ENCODE data around the gene NGFR.
"Not testable (repeated sequence)": the region's sequence is repeated elsewhere in the genome, so short reads cannot be mapped to it uniquely, and the experiment has no call there.

The NGFR gene

GRCh38 chr17:49545806-49546545 is 50.9 kb downstream of the NGFR start:
- no peak for DNase-seq (ENCODE audit: low read depth in 2 of 2)

DNA sequence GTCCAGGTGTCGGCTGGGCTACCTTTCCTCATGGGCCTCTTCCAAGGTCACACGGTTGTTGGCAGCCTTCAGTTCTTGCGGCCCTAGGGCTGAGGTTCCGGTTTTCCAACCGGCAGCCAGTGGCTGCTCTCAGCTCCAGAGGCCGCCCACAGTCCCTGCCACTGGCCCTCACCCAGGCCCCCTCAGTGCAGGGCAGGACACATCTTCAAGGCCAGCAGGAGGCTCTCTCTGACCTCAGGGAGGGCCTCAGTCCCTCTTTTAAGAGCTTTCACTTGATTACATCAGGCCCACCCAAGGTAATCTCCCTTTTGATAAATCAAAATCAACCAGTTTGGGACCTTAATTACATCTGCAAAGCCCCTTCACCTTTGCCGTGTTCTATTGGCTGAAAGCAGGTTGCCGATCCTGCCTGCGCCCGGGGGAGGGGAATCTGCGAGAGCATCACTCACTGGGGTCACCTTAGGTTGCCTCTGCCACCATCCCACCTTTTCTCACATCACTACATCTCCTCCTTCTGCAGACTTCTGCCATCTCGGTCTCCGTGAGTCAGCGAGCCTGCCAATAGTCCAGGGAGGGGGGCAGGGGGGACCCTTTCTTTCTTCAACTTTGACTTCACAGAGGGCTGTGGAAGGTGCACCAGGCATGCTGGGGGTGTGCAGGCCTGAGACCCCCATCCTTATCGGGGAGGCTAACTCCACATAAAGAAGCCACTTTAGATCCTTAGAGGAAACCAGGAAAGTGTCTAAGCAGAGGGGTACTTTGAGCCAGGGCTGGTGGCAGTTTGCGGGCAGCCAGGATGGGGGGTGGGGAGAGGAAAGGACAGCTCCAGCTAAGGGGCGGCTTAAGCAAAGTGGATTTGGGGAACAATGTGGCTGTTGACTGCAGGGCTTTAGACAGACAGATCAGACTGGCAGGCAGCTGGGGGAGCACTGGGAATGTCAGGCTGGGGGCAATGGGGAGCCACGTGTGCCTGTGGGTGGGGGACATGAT is 51.7 kb downstream of the NGFR start:
- no peak for DNase-seq (ENCODE audit: low read depth in 2 of 2)

- DNase-seq (ENCODE audit: low read depth in 2 of 2) = no peak
Observed at GRCh38 chr17:49547566-49547965, 52.5 kb downstream of the NGFR start.

GRCh38 chr17:49548051-49548505 is 53.0 kb downstream of the NGFR start:
- DNase-seq (ENCODE audit: low read depth in 2 of 2) = no peak

DNA sequence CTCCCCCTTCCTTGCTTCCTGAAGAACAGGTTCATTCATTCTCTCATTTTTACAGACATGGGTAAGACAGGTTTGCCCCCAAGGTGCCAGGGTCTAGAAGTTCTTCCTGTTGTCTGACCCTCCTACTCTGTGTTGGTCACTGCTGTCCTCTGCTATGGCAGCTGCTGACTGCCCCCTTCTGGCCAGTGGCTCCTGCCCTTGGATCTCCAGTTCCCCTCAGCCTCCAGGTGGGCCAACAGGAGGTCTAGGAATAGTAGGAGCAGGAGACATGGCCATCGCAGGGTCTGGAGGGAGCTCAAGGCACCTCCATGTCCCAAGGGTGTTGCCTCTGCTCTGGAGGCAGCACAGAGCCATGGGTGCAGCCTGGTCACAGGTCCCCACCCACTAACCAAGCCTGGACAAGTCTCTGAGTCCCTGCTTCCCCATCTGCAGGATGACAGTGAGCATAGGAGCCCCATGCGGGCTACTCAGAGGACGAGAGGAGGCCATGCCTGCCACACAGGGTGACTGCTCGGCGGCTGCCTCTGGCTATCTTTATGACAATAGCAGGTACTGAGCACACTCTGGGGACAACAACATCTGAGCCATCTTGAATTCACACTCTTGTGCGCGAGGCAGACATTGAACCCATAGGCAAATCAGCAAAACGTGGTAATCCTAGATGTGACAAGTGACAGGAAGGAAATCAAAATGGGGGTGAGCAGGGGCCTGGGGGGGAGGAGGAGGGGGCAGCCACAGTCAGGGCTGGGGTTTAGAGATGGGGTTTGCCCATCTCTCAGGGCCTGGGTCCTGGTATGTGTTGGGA is 53.6 kb downstream of the NGFR start:
- DNase-seq (ENCODE audit: low read depth in 2 of 2) = no peak

DNA sequence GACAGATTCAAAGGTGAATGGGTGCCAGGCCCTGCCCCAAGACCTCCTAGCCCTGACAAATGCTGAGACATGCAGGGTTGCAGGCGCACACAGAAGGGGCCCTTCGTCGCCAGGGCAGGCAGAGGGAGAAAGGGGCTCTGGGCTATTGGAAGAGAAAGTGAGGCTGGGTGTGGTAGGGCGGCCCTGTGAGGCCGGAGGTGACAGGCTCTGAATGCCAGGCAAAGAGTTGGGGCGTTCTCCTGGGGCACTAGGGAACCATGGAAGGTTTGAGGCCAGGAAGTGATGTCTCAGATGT is 54.2 kb downstream of the NGFR start:
- DNase-seq (ENCODE audit: low read depth in 2 of 2) = no peak

- DNase-seq (ENCODE audit: low read depth in 2 of 2) = no peak
Observed at GRCh38 chr17:49549691-49550678, 54.9 kb downstream of the NGFR start.

DNA sequence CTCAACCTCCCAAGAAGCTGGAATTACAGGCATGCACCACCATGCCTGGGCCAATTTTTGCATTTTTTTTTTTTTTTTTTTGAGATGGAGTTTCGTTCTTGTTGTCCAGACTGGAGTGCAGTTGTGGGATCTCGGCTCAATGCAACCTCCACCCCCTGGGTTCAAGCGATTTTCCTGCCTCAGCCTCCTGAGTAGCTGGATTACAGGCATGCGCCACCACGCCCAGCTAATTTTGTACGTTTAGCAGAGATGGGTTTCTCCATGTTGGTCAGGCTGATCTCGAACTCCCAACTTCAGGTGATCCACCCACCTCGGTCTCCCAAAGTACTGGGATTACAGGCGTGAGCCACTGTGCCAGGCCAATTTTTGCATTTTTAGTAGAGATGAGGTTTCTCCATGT is 55.7 kb downstream of the NGFR start:
- DNase-seq (ENCODE audit: low read depth in 2 of 2) = not testable (repeated sequence)

DNA sequence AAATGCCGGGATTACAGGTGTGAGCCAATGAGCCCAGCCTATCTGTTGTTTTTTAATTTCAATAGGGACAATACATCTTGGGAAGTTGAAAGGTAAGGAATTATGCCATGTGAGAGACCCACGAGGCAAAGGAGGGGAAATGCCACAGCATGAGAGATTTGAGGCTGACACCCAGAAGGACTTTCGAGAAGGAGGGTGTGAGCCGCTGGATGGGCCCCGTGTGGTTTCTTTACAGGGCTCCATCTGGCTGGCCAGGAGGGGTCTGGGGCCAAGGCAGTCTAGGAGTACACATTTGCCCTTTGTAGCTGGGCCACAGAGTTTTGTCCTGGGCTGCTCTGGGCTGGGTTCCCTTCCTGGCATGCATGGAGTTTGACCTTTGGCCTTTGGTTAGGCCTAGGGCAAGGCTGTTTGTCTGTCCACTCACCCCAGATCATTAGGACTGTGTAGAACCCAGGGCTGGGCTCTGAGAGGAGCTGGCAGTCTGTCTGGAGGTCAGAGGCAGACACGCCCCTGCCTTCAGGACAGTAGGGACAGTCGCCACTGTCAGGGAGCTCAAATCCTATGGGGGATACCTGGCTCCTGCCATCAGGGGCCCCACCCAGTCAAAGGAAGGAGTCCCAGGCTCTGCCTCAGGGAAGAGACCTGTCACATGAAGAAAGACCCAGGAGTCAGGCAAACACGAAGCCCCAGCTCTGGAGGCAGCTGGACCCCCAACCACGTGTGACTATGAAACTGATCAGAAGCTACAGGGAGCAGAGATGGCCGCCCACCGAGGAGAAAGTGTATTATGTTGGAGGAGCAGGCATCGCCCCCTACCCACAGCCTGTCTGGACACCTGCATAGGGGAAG is 56.4 kb downstream of the NGFR start:
- no peak for DNase-seq (ENCODE audit: low read depth in 2 of 2)

DNA sequence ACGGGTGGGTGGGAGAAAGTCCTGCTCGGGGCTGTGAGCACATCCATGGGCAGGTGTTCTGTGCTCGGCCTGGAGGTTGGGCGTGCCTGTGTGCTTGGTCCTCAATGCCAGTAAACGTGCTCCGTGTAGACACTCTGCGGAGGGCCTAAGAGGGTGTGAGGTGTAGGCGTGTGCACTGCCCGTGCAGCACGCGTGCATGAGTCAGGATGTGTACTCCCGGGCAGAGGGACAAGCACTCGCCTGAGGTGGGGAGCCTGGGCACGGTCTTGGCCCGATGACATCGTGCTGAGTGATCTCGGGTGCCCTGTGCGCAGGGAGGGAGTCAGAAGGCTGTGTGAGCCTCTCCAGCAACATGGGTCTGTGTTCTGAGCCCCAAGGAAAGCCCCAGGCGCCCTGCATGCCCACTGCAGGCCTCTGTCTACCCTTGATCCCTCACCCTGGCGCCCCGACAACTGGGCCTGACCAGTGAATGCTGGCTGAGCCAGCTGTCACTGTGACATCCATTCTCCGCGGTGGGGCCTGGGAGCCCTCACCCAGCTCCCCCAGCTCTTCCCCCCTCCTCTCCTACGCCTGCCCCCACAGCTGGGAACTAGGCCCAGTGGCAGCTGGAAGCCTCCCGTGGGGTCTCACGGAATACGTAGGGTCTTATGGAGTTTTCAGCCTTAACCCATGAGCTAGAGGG is 57.1 kb downstream of the NGFR start:
- no peak for DNase-seq (ENCODE audit: low read depth in 2 of 2)

DNA sequence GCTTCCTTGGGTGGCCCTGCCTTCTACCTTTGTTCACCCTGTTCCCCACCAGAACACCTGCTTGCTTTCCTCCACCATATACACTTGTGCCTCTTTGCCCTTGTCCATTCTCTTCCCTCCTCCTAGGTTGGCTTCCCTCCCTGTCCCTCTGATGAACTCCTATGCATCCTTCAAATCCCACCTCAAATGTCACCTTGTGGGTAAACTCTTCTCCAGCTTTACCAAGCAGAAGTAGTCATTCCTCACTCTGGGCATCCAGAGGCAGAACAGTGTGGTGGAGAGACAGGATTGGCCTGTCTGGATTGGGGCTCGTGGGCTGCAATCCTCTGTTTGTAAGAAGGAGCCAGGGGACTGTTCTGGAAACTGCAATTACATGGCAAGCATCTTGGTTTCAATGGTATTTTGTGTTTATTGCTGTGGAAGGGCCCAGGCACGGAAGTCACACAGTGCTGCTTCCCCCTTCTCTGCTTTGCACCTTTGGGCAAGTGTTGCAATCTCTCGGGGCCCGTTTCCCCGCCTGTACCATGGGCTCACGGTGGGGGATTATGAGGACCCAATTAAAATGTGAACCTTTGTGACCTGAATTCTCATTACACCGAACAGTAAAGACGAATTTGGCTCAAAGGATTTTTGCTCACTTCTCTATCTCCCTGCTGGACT is 58.7 kb downstream of the NGFR start:
- no peak for DNase-seq (ENCODE audit: low read depth in 2 of 2)

DNA sequence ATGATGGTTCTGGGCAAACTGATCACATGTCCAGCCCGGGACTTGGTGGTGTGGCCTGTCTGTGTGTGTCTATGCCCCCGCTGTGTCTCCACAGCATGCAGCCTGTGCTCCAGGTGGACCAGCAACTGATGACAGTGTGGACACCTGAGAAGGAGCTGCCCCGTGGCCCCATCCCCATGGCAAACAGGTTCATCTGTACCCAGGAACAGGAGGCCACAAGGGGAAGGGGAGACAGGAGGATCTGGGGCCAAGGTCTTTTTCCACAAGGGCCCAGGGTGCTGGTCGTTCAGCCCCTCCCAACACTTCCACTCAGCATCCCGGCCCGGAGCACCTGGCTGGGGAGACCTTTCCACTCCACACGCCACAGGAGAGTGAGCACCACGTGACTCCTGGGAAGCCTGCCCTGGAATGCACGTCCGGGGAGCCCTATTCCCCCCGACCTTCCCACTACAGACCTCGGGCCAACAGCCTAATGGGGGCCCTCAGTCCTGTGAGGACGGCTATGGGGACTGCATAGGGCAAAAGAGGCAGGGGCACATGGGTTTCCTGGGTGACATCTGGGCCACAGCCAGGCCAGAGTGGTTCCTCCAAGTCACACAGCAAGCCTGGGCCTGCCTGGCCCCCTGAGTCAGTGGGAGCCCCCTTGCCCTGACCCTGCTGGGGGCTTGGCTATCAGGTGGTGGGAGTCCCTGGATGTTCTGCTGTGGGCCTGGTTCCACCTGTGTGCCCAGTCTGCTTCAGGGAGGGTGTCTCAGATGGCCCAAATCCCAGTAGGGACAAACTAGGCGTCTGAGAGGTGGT is 59.8 kb downstream of the NGFR start:
- DNase-seq (ENCODE audit: low read depth in 2 of 2) = no peak

DNA sequence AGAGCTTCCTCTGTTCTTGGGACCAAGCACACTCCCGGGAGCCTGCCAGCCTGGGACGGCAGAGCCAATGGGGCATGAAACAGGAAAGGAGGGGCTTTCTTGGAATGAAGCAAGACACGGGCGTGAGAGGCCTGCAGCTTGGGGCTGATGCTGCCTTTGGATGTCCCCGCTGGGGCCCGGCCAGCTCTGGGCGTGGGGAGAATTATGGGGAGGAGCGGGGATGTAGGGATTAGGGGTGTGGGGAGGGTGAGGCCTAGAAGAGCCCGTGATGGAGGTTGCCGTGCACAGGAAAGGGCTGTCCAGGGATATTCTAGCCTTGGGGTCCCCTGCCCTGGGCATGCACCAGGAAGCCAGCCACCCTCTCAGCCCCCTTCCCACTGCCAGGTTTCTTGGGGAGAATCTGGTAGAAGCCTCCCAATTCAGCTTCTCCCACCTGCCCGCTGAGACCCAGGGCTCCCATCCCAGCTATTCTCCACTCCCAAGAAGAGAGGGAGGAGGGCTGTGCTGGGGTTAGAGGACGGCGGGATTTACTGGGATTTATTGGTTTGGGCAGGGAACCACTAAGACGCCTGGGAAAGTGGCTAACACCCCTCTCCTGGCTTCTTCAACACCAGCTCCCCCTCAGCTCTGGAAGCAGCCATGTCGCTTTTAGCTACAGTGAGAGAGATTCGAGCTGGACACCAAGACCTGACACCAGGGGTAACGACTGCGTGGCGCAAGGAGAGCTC is 60.6 kb downstream of the NGFR start:
- no peak for DNase-seq (ENCODE audit: low read depth in 2 of 2)

- peak; percentile 49 to 59 for DNase-seq (ENCODE audit: low read depth in 2 of 2)
Observed at GRCh38 chr17:49556223-49556943, 61.3 kb downstream of the NGFR start.

GRCh38 chr17:49557312-49558024 is 62.4 kb downstream of the NGFR start:
- DNase-seq (ENCODE audit: low read depth in 2 of 2) = no peak
